GM15510 (cell line): Measurements from ENCODE around the gene UTP11.

Experiments
- POLR2A ChIP-seq: IDR thresholded peaks from 3 replicates; pipeline ENCODE4 v1.6.1; 2011; ENCODE audit warnings: borderline replicate concordance; ENCODE audit not compliant: insufficient read length; ENCODE audit errors: extremely low read depth

The UTP11 gene

DNA sequence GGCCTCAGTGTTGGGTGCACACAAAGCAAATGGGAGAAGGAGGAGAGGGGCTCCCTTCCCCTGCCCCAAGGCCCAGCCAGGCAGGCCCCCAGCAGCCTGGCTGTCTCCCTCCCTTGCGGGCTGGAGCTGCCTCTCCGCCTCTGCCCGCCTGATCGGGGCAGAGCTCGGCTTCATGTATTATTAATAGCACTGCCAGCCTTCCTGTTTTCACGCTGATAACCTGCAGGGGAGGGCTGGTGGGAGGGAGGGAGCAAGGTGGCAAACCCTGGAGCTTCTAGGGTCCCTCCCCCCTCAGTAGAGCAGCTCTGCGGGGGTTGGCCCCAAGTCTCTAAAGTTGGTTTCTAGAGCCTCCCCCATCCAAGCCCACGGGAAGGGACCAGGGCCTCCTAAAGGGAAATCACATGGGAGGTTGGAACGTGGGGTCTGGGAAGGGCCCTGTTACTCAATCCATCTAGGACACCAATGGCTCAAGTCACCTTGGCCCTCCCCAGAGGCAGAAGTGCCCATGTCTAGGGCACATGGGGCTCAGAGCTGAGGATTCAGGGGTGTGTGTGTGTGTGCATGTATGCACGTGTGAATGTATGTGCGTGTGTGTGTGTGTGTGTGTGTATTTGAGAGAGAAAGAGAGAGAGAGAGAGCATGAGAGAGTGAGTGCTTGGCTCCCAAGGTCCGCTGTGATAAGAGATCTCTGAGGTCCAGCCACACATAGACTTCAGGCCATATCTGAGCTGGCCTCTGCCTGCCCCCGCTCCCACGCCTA, 55.9 kb downstream of the UTP11 start:
- no peak for TF ChIP-seq POLR2A

DNA sequence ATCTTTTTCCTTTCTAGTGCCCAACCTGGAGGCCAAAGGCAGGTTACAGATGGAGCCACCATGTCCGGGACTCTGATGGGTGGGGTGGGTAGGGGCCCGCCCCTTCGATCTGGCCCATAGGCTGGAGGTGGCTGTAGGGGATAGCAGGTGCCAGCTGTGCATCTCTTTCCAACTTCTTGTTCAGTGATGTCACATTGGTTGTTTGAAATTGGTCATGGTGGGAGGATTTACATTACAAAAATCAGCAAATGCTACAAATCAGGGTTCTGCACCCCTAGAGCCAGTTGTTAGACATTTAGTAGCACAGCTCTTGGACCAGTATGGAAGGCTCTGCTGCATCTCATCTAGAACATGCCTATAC, 56.4 kb downstream of the UTP11 start:
- no peak for TF ChIP-seq POLR2A

DNA sequence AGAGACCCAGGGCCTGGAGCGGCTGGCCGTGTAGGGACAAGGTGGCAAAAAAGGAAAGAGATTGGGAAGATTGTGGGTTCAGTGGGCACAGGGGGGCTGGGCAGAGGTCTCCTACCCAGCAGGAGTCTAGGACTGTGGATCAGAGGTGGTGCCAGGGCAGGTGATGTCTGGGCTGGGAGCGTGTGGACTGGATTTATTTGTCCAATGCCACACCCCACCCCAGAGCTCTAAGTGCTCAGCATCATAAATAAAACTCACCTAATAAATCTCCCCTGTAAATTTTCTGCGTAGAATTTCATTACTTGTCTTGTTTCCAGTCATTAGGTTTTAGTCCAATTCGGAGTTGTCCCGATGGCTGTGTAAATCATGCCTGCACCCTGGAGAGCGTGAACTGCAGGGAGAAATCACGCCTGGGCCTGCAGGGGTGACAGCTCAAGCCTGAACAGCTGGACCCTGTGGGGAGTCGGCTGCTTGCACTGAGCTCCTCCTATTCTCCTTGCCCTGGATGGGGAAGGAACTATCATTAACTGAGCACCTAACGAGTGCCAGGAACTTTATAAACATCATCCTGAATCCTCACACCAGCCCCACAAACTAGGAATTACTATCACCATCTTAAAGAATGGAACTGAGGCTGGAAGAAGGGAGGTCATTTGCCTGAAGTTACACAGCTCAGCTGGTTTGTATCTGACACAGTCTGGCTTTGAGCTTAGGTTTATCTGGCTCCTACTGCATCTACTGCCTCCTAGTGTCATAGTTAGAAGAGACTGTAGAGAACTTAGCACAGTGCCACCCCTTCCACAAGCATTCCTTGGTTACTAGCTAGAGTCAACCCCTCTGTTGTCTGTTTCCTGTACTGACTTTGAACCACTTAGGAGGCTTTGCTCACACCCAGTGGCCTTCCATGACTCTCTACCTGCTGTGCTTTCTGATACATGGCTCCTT, 59.0 kb downstream of the UTP11 start:
- TF ChIP-seq POLR2A: no peak

DNA sequence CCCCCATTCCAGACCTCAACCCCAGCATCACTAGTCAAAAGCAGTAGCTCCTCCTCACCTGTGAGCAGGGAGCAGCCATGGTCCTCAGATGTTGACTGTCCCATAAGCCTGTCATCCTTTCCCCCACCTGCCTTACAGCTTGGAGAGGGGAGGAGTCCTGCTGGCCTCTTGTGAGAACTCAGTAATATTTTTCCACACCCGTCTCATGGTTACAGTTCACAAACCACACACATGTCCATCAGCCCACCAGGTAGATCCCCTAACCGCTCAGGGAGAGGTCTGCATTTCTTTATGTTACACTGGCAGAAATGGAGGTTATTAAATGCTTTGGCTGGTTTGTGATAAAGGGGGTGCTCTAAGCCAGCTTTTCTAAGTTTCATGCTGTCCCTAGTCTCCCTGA, 60.3 kb downstream of the UTP11 start:
- no peak for TF ChIP-seq POLR2A

DNA sequence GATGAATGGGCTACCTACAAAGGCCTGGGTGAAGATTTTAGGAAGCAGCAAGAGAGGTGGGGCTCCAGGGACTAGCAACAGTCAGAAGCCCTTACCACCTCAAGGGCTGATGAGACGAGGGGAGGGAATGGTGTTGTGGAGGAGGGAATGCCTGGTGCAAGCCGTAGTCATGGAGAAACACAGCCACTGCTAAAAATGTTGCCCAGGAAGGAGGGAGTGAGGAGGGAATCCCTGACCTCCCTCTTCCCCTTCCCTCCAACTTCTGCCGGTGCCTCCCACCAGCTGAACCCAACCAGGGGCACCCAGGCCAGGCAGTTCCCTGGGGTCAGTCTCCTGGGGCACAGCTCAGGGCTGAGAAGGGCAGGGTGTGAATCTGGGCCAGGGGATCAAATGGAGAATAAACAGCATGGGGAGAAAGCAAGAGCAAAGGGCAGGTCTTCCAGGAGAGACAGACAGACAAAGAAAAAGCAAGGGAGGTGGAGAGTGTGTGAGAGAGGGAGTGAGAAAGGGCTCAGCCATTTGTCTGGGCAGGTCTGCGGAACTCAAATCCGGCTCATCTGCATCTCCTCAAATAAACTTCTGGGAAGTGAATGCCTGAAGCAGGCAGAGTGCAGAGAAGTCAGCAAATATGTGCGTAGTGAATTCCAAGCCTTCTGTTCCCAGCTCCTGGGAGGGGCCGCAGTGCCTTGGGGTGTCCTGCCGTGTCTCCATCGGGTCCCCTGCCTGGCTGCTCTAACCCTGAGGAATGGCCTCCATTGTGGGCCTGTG, 61.2 kb downstream of the UTP11 start:
- no peak for TF ChIP-seq POLR2A

DNA sequence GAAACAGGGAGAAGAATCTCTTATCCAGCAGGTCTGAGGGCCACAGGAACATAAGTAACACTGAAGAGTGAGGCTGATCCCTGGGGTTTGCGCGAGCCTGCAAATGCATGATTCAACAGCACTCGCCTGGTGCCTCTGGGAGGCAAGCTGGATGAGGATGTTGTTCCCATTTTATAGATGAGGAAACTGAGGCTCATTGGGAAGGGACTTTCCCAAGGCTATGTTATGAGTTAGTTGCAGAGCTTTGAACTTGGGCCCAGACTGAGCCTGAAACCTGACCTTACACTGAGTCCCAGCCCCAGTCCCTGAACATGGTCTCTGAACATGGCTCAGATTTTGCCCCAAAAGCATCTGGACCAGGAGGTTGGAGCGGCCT, 61.8 kb downstream of the UTP11 start:
- no peak for TF ChIP-seq POLR2A
